HG02623 (cell line): Measurements from ENCODE around the gene LITAFD.
"Not testable (repeated sequence)": the region's sequence is repeated elsewhere in the genome, so short reads cannot be mapped to it uniquely, and the experiment has no call there.

Experiments
- ATAC-seq: cut with Tn5 transposase; IDR thresholded peaks from one replicate; pipeline ENCODE4 v1.9.1; 2021; ENCODE audit warnings: moderate library complexity; ENCODE audit not compliant: unreplicated experiment

LITAFD gene

GRCh38 chr16:8882041-8882617 lies at the start of gene LITAFD:
Gene LITAFD, plus strand, starts transcription at chr16:8882351. Its CDS starts 2,005 bp downstream, at chr16:8884356.
- no peak for ATAC-seq

DNA sequence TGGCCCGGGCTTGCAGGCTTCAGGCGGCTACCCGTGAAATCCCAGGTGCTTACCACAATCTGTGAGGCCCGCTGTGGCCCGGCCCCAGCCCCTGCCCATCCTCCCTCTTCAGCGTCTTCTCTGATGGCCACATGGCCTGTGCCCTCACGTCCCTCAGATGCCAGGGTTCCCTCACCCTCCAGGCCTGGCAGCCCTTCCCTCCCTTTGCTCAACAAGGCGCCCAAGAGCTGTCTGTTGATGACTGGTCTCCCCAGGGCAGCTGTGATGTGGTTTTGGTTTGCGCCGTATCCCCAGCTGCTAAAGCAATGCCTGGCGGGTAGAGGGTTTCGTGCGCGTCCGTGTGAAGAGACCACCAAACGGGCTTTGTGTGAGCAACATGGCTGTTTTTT lies 49.4 kb upstream of the LITAFD start:
- no peak for ATAC-seq

DNA sequence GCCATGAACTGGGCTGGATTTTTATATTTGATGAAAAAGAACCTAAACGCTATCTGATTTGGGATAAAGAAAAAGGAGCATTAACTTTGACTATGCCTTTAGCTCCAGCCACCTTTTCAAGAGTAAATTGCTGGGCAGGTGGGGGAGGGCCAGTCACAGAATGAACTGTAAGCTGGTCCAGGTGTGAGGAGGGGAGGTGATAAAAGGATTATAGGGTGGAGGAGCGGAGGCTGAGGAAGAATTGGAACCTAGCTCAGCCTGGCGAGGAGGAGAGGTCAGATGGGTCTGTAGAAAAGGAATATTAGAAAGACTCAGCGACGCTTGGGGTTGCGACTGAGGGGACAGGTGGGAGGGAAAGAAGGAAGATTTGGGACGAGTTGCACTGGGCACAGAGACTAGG lies 45.4 kb upstream of the LITAFD start:
- not testable (repeated sequence) for ATAC-seq

GRCh38 chr16:8837594-8837993 lies 44.6 kb upstream of the LITAFD start:
- ATAC-seq = not testable (repeated sequence)

DNA sequence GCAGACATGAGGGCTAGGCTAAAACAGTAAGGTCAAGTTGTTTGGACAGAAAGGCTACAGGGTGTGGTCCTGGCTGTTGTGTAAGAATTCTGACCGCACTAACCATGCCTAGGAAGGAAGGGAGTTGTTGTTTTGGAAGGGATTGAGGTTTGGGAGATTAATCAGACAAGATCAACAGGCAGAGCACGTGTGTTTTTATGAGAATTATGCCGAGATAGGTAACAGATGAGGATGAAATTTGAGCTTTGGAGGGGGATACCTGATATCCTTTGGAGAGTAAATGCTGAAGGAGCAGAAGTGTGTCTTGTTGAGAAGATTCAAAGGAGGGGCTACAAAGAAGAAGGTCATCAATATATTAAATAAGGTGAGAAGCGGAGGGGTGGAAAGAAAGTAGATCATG lies 40.1 kb upstream of the LITAFD start:
- not testable (repeated sequence) for ATAC-seq

DNA sequence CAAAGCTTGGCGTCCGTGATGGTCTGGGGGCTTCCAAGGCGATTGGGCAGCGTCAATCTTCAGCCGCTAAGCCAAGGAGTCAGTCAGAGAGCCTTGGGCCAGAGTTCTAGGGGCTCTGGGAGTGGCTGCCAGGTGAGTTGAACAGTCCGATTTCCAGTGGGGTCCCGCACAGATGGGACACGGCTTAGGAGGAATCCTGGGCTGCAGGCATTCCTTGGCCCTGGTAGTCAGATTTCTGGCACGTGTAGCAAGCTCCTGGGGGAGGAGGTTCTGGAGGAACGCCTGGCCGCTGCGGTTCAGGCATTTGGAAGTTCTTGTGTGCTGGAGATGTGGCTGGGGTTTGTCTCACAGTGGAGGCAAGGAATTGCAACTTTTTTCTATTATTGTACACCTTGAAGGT lies 38.9 kb upstream of the LITAFD start:
- ATAC-seq = not testable (repeated sequence)

GRCh38 chr16:8845699-8846298 lies 36.4 kb upstream of the LITAFD start:
- no peak for ATAC-seq

DNA sequence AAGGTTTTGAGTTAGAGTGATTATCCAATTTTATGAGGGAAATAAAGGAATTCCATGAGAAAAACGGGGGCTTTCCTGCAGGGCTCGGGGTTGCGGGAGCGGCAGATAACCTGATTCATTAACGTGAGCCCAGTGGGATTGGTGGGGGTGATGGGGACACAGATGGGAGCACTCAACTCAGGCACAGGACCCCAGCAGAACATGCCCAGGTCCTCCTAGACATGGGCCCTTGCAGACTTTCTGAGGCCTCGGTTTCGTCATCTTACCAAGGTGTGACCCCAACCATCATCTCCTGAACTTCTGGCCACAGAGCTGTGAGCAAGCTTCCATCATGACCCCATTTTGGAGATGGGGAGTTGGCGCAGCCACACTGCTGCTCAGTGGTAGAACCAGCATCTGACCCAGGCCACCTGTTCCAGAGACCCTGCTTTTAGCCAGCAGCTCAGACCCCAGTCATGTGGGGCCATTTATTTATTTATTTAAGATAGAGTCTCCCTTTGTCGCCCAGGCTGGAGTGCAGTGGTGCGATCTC lies 35.7 kb upstream of the LITAFD start:
- no peak for ATAC-seq

- no peak for ATAC-seq
Measured at GRCh38 chr16:8847145-8847544, 35.0 kb upstream of the LITAFD start.

DNA sequence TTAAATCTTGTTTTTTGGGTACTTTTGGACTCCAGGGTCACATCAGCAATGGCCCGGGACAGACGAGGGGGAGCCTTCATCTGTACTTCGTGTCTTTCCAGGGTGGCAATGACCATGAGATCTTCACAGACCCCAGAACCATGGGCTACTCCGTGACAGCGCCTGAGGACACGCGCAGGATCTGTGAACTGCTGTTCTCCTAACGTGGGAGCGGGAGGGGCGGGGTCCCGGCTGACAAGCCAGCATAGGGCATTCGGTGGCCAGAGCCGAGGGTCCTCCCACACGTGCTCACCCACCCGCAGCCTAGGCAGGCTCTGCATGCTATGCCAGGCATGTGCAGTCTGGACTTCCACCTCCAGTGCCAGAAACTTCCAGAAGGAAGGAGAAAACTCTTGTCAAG lies 34.5 kb upstream of the LITAFD start:
- ATAC-seq = no peak

DNA sequence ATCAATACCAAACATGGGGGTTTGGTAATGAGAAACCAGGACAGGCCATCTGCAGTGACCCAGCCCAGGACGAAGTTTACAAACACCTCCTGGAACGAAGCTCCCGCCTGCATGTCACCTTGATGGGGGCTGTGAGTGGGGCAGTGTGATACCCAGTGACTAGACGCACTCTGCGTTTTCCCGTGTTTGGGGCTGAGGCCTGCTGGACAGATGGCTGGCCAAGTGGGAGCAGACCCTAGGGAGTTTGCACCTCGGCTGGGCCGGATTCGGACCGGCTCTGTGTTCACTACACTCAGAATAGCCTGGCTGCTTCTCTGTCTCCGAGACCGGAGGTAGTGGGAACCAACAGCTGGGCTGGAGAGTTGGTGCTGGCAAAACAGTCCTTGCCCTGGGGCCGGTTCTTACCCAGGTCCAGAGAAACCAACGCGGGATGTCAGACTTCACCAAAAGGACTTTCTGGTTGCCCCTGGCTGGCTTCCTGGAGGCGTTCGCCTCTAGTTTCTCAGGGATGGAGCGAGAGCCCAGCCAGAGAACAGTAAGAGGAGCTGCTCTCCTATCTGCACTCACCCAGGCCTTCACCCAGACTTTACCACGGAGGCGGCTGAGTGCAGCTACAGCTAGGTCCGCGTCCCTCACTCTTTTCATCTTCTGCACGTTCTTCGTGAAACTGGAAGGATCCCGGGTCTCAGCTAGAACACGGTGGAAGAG lies 33.8 kb upstream of the LITAFD start:
- ATAC-seq = no peak

- no peak for ATAC-seq
Measured at GRCh38 chr16:8848939-8849391, 33.2 kb upstream of the LITAFD start.

DNA sequence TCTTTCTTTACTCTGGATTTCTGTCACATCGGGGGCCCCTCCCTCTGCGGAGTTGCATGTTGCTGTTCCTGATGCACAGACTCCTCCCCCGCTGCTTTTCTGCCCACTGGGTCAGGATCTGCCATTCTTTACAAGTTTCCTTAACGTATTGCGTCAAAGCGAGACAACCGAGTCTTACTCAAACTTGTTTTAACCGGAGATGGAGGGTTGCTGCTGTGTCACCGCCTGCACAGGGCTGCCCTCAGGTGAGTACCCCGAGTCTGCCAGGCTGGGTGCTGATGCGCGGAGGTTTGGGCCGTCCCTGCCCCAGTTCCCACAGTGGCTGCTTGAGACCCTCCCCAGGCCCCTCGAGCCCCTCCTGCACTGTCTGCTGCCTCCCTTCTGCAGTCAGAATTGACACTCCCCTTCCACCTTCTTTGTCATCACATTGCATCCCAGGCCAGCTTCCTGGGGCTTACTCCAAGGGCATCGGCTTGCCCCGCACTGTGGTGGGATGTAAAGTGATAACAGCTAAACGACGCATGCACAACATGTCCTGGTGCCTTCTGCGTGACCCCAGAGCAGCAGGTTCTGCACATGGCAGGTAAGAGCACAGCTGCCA lies 32.6 kb upstream of the LITAFD start:
- no peak for ATAC-seq

DNA sequence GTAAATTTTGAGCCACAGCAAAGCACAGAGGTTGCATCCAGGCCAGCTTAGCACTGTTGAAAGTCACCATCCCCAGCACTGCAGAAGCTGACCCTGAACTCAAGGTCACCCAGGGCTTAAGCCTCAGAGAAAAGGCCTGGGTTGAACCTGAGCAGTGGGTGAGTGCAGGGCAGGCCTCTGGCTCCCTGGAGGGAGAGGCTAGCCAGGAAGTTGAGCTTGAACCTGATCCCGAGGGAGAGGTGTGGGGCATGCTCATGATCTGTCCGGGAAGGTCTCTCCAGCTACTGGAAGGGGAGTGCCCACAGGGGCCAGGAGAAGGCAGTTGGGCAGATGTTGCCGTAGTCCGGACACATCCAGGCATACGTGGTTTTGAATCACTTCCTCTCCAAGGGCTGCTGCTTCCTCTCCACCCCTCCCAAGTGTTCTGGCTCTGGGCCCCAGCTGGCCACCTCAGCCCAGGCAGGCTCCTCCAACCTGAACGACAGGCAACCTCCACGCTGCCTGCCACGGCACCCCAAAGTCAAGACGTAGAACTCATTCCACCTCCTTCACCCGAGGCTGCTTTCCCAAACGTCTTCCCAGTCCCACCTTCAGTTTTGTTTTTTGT lies 31.8 kb upstream of the LITAFD start:
- no peak for ATAC-seq

DNA sequence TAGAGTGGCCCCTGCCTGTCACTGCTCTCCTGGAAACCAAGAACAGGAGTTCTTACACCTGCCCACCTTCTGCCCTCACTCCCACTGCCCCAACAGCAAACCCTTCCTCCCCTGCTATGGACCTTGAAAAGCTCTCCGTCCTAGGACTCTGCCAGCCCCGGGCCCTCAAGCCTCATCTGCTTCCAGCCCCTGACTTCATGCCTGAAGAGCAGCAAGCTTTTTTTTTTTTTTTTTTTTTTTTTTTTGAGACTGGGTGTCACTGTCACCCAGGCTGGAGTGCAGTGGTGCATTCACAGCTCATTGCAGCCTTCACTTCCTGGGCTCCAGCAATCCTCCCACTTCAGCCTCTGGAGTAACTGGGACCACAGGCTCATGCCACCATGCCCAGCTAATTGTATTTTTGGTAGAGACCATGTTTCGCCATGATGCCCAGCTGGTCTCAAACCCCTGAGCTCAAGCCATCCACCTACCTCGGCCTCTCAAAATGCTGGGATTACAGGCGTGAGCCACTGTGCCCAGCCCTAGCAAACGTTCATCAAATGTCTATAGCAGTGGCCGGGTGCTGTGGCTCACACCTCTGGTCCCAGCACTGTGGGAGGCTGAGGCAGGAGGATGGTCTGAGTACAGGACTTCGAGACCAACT lies 30.3 kb upstream of the LITAFD start:
- no peak for ATAC-seq

GRCh38 chr16:8852534-8852933 lies 29.6 kb upstream of the LITAFD start:
- ATAC-seq = no peak

- ATAC-seq = no peak
Measured at GRCh38 chr16:8853150-8853549, 29.0 kb upstream of the LITAFD start.

DNA sequence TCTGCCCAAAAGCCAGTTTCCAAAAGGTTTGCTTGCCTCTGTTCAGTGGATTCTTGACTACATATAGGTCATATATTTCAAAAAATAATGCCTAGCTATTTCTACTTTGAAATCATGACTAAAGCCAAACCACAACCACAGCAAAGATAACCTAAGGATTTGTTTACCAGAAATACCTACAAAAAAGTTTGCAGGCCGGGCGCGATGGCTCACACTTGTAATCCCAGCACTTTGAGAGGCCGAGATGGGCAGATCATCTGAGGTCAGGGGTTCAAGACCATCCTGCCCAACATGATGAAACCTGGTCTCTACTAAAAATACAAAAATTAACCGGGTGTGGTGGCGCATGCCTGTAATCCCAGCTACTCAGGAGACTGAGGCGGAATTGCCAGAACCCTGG lies 28.5 kb upstream of the LITAFD start:
- no peak for ATAC-seq

- ATAC-seq = no peak
Measured at GRCh38 chr16:8854298-8854948, 27.7 kb upstream of the LITAFD start.

GRCh38 chr16:8855051-8855786 lies 26.9 kb upstream of the LITAFD start:
- no peak for ATAC-seq
